Endothelial cell (in vitro differentiated cells): ENCODE results near the gene TRDN. TPM values are rescaled to one million over a fixed set of nuclear protein-coding genes. Genes with fewer than 3 reads are reported as not detected.

ENCODE experiments used
- DNase-seq: peaks from one replicate; pipeline ENCODE4 v3.0.0; 2021; ENCODE audit warnings: low spot score
- H3K27ac Mint-ChIP-seq: one replicate; pipeline ENCODE4 v1.8.0; 2021; ENCODE audit warnings: mixed read lengths, inconsistent platforms; ENCODE audit not compliant: unreplicated experiment
- H3K27me3 Mint-ChIP-seq: one replicate; pipeline ENCODE4 v1.8.0; 2021; ENCODE audit warnings: mild to moderate bottlenecking, moderate library complexity, mixed read lengths, inconsistent platforms; ENCODE audit not compliant: unreplicated experiment
- H3K36me3 Mint-ChIP-seq: one replicate; pipeline ENCODE4 v1.8.0; 2021; ENCODE audit warnings: mild to moderate bottlenecking, low read depth, mixed read lengths, inconsistent platforms; ENCODE audit not compliant: unreplicated experiment
- H3K4me1 Mint-ChIP-seq: one replicate; pipeline ENCODE4 v1.8.0; 2021; ENCODE audit warnings: mild to moderate bottlenecking, mixed read lengths, inconsistent platforms; ENCODE audit not compliant: unreplicated experiment
- H3K4me3 Mint-ChIP-seq: one replicate; pipeline ENCODE4 v1.8.0; 2021; ENCODE audit warnings: mild to moderate bottlenecking, mixed read lengths, inconsistent platforms; ENCODE audit not compliant: unreplicated experiment
- H3K9me3 Mint-ChIP-seq: one replicate; pipeline ENCODE4 v1.8.0; 2021; ENCODE audit warnings: mixed read lengths, inconsistent platforms; ENCODE audit not compliant: unreplicated experiment
- total RNA-seq: library from RNA; stranded (reverse); fragmentation: NEBNext Ultra II Directional; extraction: Animal tissue kit (Norgen Biotek cat#: 25700); gene quantifications from one replicate; pipeline ENCODE4 v1.2.1, GENCODE V29; 2021; ENCODE audit not compliant: unreplicated experiment
- TF ChIP-seq, protein P1 (sequence below): fragments of 200-600 bp; sonication (generic); IDR thresholded peaks from one replicate; pipeline ENCODE4 v1.5.0; 2021; ENCODE audit warnings: antibody characterized with exemption; ENCODE audit not compliant: unreplicated experiment

TRDN gene
- total RNA-seq, 1 donor from 2014 or later = 9.1 TPM

DNA sequence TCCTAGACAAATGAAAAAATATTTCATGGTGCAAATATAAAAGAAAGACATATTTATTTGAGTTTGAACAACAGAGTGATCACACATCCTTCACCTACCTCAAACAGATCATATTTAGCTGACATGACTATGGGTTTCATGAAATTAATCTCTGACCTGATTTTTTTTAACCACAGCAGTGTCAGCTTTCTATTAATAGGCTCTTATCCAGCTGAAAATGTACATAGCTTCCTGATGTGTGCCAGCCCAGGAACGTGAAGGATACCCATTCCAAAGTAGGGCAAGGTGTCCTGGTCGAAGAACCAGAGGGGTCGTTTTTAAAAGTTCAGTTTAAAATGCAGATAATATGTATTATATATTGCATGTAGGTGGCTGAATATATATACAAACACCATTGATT is 19.8 kb downstream of the TRDN start:
- H3K27ac Mint-ChIP-seq = no peak overlapping the region
- TF ChIP-seq, protein P1, sequence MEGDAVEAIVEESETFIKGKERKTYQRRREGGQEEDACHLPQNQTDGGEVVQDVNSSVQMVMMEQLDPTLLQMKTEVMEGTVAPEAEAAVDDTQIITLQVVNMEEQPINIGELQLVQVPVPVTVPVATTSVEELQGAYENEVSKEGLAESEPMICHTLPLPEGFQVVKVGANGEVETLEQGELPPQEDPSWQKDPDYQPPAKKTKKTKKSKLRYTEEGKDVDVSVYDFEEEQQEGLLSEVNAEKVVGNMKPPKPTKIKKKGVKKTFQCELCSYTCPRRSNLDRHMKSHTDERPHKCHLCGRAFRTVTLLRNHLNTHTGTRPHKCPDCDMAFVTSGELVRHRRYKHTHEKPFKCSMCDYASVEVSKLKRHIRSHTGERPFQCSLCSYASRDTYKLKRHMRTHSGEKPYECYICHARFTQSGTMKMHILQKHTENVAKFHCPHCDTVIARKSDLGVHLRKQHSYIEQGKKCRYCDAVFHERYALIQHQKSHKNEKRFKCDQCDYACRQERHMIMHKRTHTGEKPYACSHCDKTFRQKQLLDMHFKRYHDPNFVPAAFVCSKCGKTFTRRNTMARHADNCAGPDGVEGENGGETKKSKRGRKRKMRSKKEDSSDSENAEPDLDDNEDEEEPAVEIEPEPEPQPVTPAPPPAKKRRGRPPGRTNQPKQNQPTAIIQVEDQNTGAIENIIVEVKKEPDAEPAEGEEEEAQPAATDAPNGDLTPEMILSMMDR = no peak
- H3K9me3 Mint-ChIP-seq = no peaks in the 10 kb centered on the region
- H3K36me3 Mint-ChIP-seq = no peaks in the 10 kb centered on the region
- no peak for DNase-seq
- no peaks in the 10 kb centered on the region for H3K4me1 Mint-ChIP-seq
- no peak overlapping the region for H3K4me3 Mint-ChIP-seq
- no peaks in the 10 kb centered on the region for H3K27me3 Mint-ChIP-seq

DNA sequence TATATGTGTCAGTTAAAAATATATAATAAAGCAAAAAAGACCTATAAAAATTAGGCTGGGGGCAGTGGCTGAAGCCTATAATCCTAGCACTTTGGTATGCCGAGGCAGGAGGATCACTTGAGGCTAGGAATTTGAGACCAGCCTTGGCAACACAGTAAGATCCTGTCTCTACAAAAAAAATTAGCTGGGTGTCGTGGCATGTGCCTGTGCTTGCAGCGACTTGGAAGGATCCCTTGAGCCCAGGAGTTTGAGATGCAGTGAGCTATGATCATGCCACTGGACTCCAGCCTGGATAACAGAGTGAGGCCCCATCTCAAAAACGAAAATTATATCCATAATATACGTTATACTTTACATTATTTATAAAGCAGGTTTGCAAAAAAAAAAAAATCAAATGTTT is 20.7 kb downstream of the TRDN start:
- H3K4me3 Mint-ChIP-seq = no peak overlapping the region
- H3K27ac Mint-ChIP-seq = no peak overlapping the region
- DNase-seq = no peak
- no peaks in the 10 kb centered on the region for H3K4me1 Mint-ChIP-seq
- H3K36me3 Mint-ChIP-seq = no peaks in the 10 kb centered on the region
- H3K9me3 Mint-ChIP-seq = no peaks in the 10 kb centered on the region
- TF ChIP-seq, protein P1 = no peak
- no peaks in the 10 kb centered on the region for H3K27me3 Mint-ChIP-seq

DNA sequence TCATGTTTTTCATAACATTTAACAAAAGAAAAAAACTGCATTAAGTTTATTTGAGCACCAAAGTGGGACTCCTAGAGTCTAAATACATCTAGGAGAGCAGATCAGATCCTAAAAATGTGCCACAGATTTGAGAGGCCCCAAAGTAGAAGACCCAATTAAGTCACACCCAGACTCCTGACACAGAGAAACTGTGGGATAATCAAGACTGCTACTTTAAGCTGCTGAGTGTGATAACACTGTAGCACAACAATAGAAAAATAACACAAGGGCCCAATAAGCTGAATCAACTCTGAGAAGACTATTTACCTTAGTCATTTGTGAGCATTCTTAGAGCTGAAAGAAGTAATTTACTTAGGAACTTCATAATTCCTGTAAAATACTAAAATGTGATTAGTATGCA is 26.0 kb downstream of the TRDN start:
- H3K4me1 Mint-ChIP-seq = no peaks in the 10 kb centered on the region
- H3K36me3 Mint-ChIP-seq = no peaks in the 10 kb centered on the region
- no peaks in the 10 kb centered on the region for H3K27me3 Mint-ChIP-seq
- no peak for DNase-seq
- no peaks in the 10 kb centered on the region for H3K9me3 Mint-ChIP-seq
- H3K4me3 Mint-ChIP-seq = no peak overlapping the region
- TF ChIP-seq, protein P1 = no peak
- H3K27ac Mint-ChIP-seq = no peak overlapping the region

DNA sequence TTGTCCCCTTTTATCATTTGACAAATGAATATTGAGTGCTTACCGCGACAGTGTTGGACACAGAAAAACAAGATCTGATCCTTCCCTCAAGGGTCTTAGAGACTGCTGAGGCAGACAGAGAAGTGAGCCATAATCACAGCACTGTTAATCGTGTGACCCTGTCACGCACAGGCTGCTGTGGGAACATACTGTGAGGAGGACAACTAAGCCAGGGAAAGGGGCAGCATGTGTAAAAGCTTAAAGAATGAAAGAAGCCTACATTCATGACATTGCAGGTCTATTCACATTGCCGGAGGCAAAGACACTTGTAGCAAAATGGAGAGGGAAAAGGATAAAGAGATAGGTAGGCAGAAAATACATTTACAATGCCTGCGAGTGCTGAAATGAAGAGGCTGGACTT is 32.7 kb downstream of the TRDN start:
- no peaks in the 10 kb centered on the region for H3K9me3 Mint-ChIP-seq
- no peaks in the 10 kb centered on the region for H3K36me3 Mint-ChIP-seq
- DNase-seq = no peak
- no peaks in the 10 kb centered on the region for H3K27me3 Mint-ChIP-seq
- no peak overlapping the region for H3K4me3 Mint-ChIP-seq
- H3K27ac Mint-ChIP-seq = no peak overlapping the region
- H3K4me1 Mint-ChIP-seq = no peaks in the 10 kb centered on the region
- TF ChIP-seq, protein P1 = no peak

DNA sequence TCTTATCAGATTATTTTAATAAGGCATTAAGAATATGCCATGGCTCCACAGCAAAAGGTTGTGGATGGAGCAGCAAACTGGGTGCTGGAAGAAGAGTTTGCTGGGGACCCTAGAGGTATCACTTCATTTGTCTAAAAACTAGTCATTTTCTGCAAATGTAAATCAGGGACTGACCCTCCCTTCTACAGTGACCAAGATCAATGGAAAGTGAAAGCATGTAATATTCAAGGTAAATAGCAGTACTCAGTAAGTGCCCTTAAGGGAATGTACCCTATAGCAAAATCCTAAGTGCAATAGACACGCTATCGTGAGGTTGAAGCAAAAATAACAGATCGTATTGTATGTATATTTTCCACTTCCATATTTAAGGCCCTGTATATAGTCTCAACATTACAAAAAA is 38.7 kb downstream of the TRDN start:
- Mint-ChIP-seq H3K36me3 (no peaks in the 10 kb centered on the region), H3K27ac (no peak overlapping the region), H3K9me3 (no peaks in the 10 kb centered on the region), H3K4me1 (no peaks in the 10 kb centered on the region), H3K27me3 (no peaks in the 10 kb centered on the region), H3K4me3 (no peak overlapping the region)
- TF ChIP-seq, protein P1 = no peak
- no peak for DNase-seq
